Embryonic facial prominence (tissue), 1 donor: ENCODE data around the gene UMODL1.
"Not testable (repeated sequence)": the region's sequence is repeated elsewhere in the genome, so short reads cannot be mapped to it uniquely, and the experiment has no call there.

ENCODE experiments used
- DNase-seq: peaks from one replicate; pipeline ENCODE4 v3.0.0-alpha.2; 2016; ENCODE audit errors: extremely low spot score

UMODL1 gene

DNA sequence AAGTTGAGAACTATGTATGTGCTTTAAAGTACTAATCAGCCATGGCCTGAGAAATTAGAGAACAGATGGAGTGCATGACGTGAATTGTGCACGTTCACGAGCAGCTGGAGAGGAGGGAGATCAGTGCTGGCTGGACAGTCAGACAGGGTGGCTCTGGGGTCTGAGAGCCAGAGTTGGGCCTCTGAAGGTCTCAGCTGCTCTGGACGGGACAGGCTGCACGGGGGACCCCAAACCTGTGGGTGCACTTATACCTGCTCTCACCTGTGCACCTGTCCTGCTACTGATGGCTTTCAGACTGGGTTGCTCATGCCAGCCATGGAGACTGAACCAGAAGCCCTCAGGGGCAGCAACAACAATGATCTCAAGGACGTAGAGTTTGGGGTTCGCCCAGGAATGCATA is 43.5 kb downstream of the UMODL1 start:
- no peak for DNase-seq

DNA sequence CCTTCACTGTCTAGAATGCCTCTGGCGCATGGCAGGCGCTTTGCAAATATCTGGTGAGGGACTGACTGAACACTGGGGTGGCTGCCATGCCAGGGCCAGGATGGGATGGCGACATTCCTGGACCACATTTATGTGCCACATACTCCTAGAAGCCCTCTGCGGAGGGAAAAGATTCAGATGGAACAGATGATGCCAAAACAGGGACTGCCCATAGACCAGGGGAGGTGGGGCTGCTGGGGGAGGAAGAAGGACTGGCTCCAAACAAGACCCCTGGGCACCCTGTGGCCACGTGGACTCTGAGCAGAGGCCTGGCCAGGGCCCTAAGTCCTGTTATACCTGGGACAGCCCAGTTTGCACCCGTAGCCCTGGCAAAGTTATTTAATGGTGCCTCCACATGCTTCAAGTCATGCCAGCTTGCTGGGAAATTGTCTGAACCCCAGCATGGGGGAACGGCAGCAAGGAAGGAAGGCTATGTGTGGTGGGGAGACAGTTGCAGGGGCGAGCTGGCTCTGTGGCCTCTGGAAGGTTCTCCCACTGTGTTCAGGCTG is 44.1 kb downstream of the UMODL1 start:
- DNase-seq = no peak

DNA sequence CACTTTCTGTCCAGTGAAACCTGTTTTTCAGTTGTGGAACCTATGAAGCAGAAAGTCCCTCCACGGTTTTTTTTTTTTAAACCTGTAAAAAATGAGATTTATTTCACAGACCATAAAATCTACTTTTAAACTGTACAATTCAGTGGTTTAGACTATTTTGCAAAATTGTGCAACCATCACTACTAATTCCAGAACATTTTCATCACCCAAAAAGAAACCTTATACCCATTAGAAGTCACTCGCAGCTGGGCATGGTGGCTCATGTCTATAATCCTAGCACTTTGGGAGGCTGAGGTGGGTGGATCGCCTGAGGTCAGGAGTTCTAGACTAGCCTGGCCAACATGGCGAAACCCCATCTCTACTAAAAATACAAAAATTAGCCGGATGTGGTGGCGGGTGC is 45.4 kb downstream of the UMODL1 start:
- not testable (repeated sequence) for DNase-seq

DNA sequence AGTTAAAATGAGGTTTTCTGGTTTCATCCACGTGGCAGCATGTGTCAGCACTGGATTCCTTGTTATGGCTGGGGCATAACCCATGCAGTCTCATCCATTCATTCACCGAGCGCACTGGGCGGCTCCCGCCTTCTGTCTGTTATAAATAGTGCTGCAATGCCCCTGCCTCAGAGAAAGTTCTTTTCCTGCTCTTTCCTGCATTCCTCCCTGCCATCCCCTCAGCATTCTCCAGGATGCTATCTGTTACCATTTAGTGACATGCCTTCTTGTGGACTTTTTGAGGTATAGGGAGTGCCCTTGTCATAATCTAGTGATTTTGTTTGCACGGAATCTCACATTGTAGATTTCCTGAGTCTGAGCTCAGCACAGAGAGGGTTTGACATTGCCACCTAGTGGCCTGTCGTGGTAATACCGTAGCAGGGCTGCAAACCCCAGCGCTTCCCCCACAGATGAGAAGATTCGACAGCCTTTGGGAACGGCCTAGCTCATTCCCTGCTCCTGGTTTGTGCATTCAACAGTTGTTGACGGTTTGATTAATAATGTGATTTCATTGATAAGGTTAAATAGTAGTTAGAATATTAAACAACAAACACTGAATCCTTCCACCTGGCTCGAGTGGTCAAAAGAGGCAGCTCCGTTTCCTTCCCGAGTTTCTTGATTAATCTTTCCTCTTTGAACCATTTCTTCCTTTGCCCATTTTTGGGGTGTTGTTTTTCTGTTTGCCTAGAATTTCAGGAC is 46.3 kb downstream of the UMODL1 start:
- peak; percentile 48 for DNase-seq

DNA sequence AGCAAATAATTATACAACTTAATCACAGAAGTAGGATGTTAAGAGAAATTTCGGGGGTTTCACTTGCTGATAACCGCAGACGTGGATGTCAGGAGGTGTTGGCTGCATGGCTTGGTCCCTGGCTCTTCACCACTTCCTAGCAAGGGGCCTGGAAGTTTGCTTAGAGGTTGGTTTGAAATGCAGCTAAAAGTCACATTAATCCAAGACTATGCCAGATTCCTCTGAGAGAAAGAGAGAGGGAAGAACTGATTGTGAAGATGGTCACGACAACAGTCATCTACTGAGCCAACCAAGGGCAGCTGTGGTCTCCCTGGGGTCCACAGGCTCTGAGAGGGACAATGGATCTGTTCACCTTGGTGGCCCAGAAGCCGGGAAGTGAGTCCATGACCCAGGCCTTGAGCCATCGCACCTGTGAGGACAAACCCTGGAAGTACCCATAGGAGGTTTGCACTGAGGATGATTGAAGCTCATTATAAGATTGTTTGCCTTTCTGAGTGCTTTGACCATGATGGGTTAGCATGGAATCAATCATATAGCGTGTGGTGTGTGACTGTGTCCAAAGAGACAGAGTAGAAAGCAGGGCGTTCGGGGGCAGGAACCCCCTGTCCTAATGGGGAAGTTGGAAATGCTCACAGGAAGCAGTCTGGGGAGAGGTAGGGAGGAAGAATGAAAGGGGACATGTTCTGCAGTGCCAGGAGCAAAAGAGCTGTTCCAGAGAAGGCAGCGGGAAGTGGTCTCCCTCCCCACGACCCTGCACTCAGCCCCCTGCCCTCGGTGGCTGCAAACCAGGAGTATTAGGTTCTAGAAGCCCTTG is 47.1 kb downstream of the UMODL1 start:
- DNase-seq = no peak

DNA sequence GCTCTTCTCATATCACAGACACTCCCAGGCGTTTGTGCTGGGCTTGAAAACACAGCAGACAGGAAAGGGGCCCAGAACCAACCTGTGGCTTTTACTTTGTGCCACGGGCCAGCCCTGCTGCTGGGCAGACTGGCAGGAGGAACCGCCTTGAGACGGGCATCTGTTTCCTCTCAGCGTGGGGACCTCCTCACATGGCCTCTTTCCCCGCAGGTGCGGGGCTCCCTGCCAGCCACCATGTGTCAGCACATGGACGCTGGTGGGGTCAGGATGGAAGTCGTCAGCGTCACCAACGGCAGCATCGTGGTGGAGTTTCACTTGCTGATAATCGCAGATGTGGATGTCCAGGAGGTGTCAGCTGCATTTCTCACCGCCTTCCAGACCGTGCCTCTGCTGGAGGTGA is 47.8 kb downstream of the UMODL1 start:
- no peak for DNase-seq

DNA sequence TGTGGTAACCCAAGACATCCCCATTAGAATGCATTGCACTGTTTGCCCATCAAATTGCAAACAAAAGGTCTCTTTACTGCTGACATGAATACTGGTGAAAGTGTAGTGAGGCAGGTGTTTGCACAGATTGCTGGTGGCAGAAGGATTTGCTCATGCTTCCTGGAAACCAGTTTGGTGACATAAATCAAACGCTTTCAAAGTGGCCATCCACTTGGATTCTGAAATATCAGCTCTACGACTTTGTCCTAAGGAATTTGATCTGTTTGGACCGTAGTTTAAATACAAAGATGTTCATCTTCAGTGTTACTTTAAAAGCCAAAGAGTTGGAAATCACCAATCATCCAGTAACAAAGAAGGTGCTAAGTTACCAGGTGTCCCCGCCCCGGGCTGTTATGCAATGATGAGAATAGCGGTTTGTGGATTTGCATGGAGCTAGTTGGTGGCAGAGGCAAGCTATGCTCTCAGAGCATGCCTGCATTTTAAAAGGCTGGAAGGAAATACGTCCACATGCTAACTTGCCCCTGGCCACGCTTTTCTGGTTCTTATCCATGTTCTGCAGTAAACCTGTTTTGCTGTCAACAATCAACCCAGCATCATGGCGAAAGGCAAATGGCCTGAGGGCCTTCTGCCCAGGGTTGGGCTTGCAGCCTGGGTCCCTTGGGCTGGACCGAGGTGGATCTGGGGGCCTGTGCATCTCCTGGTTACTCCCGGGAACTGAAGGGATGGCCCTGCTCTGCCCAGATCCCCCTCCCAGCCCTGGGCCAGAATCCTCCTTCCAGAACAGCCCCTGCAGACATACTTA is 49.2 kb downstream of the UMODL1 start:
- DNase-seq = no peak

DNA sequence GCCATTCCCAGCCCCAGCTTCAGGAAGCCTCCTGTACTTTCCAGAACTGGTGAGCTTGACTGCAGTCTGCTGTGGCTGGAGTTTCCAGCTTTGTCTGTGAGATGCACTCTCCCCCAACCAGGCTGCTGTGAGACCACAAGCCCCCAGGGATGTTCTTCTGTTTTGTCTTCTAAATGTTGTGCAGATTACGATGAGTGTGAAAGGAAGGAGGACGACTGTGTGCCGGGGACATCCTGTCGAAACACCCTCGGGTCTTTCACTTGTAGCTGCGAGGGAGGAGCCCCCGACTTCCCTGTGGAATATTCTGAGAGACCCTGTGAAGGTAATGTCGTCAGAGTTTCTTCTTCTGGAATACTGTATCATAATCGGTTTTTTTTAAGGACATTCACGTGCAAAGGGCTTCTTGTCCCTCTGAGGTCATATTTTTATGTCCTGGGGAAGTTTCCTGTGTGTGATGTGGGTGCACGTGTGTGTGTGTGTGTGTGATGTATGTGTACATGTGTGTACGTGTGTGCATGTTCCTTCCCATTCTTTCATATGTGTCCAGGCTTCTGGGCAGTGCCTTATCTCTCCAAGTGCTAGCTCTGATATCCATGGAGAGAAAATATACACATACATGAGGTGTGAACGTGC is 49.9 kb downstream of the UMODL1 start:
- DNase-seq = no peak

DNA sequence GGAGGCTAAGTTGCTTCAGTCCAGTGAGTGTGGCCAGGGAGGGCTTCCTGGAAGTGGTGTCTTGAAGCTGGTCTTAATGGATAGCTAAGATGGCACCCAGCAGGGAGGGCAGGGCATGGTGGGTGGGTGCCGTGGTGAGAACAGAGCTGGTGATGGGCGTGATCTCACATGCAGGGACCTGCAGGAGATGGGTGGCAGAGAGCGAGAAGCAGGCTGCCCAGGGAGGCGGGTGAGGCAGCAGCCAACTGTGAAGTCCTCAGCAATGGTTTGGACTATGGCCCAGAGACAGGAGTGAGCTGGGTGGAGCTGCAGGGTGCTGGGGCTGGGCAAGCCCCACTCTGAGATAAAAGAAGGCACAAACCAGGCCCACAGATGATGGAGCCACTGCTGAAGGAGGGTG is 50.7 kb downstream of the UMODL1 start:
- DNase-seq = no peak

DNA sequence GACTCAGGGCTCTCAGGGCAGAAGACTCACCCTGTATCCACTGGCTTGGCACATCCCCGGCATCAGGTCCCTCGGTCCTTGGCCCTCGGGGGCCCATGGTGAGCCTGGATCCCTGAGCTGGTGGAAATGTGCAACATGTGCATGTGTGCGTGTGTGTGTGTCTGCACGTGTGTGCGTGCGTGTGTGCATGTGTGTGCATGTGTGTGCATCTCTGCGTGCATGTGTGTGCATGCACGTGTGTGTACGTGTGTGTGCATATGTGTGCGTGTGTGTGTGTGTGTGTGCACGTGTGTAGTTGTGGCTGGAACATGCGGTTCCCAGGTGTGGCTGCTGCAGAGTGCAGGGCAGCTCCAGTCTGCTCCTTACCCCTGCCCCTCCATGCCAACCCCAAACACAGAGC is 51.3 kb downstream of the UMODL1 start:
- DNase-seq = no peak

DNA sequence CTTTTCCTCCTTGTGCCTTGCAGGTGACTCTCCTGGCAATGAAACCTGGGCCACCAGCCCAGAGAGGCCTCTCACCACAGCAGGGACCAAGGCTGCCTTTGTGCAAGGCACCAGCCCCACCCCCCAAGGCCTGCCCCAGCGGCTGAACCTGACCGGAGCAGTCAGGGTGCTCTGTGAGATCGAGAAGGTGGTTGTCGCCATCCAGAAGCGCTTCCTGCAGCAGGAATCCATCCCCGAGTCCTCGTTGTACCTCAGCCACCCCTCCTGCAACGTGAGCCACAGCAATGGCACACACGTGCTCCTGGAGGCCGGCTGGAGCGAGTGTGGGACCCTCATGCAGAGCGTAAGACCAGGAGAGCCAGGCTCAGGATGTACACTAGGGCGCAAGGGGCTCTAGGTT is 51.7 kb downstream of the UMODL1 start:
- no peak for DNase-seq

DNA sequence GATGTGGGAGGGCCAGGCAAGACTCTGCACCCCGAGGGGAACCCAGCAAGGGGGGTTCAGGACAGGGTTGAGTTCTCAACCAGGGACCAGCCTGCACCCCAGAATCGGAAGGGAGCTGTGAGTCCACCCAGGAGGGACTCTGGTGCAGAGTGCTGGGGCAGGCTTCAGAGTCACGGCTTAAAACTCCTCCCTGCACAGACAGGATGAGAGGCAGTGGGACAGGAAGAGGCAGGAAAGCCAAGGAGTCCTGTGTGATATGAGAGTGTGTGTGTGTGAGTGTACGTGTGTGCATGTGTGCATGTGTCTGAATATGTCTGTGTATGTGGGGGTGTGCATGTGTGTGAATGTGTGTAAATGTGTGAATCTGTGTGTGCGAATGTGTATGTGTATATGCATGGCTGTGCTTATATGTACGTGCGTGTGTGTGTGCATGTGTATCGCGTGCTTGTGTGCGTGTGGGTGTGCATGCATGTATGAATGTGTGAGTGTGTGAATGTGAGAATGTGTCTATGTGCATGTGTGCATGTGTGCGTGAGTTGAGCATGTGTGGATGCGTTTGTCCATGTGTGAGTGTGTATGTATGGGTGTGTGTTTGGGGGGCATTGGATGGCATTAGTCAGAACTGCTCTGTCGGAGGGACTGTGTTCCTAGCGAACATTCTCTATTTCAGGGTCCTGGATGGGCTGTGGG is 52.2 kb downstream of the UMODL1 start:
- no peak for DNase-seq

DNA sequence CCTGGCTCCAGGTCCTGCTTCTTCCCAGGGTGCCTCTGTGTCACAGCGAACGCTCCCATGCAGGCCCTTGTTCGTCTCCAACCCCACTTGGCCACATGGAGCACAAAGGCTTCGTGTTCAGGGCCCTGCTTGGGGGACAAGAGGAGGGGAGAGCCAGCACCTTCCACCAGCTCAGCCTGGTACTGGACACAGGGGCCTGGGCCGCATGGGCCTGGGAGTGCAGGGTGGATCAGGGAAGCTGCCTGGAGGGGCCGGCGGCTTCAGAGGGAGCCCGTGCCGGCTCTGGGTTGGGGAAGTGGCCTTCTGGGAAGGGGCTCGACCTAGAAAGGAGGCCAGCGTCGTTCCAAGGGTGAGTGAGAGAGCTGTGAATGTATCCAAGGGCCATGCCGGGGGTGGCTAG is 53.0 kb downstream of the UMODL1 start:
- DNase-seq = no peak

DNA sequence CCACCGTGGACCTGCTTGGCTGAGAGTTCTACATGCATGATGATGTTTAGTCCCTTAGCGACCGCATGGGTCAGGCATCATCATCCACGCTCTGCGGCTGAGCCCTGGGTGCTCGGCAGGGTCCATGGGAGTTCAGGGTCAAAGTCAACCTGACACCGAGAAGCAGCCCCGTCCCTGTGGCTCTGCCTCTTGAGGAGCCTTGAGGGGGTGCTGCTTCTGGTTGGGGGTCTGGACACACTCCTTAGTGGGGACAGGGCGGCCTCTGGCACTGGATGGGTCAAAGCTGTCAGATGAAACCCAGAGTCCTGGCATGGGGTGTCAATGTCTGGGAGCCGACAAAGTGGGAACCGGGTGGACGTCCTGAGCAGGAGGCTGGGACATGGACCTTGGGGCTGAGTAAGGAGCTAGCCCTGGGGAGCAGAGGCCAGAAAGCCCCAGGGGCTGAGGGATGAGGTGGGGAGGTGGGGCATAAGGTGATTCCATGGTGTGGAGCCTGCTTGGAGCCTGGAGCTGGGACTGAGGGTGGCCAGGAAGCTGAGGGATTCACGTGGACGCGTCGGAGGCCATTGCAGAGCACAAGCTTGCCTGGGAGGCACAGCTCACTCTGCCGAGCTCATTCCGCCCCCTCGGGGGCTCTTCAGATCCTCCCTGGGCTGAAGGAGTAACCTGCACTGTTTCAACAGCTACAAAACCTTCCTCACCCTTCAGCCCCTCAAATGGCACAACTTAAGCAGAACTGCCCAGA is 53.9 kb downstream of the UMODL1 start:
- DNase-seq = no peak

DNA sequence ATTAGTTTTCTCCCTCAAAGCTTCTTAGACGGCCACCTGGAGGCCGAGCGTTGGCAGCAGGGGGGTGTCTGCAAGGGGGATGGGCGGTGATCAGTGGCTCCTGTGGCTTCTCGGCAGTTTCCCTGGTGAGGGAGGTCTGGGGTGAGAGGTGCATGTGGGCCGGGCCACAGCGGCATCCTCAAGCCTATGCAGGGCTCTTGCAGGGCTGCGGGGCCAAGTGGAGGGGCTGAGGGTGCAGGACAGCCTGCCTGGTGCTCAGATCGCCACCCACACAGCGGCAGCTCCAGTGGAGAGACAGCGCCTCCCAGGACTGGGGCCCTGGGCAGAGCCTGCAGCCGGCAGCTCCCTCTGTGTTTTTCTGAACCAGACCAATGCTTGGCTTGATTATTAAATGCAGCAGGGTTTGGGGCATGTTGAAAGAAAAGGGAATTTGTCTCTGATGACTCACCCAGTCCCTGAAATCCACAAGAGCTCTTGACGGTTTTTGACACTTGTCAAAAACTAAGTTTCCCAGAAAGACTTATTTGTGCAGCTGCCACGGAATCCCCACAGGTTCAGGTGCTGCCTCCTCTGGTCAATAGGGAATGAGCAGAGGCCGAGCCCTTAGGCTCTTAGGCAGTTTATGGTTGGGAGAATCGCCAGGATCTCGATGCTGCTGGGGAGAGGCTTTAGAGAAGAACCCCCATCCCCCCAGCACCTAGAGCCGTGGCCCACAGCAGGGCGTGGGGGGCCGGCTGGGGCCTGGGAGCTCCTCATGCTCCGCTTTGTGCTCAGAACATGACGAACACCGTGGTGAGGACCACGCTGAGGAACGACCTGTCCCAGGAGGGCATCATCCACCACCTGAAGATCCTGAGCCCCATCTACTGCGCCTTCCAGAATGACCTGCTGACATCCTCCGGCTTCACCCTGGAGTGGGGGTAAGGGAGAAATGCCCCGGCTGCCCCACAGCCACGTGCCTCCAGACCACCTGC is 54.7 kb downstream of the UMODL1 start:
- DNase-seq = no peak

DNA sequence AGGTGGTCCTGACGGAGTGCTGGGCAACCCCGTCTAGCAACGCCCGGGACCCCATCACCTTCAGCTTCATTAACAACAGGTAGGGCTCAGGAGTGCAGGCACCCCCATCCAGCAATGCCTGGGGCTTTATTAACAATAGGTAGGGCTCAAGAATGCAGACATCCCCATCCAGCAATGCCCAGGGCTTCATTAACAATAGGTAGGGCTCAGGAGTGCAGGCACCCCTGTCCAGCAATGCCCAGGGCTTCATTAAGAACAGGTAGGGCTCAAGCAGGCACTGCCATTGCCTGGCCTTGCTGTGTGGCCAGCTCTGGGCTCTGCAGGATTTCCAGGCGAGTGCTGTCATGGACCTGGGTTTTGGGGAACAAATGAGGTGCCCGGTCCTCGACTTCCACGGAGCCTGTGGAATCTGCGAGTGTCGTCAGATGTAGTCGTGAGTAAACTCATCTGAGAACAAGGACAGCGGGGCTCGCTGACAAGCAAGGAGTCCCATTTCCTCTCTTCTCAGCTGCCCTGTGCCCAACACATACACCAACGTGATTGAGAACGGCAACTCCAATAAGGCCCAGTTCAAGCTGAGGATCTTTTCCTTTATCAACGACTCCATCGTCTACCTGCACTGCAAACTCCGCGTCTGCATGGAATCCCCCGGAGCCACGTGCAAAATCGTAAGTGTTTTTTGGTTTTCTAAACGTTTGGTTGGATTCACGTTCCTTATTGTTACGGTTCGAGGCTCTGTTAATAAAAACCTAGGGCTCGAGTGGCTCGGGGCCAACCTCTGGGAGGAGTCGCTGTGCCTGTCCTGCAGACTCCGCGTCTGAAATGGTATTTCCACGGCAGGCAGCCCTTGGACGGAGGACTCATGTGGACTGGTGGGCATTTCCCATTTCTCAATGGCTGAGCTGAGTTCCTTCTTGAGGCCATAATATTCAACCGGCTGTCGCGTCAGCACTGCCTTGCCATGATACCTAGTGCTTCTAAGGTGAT is 56.3 kb downstream of the UMODL1 start:
- no peak for DNase-seq

DNA sequence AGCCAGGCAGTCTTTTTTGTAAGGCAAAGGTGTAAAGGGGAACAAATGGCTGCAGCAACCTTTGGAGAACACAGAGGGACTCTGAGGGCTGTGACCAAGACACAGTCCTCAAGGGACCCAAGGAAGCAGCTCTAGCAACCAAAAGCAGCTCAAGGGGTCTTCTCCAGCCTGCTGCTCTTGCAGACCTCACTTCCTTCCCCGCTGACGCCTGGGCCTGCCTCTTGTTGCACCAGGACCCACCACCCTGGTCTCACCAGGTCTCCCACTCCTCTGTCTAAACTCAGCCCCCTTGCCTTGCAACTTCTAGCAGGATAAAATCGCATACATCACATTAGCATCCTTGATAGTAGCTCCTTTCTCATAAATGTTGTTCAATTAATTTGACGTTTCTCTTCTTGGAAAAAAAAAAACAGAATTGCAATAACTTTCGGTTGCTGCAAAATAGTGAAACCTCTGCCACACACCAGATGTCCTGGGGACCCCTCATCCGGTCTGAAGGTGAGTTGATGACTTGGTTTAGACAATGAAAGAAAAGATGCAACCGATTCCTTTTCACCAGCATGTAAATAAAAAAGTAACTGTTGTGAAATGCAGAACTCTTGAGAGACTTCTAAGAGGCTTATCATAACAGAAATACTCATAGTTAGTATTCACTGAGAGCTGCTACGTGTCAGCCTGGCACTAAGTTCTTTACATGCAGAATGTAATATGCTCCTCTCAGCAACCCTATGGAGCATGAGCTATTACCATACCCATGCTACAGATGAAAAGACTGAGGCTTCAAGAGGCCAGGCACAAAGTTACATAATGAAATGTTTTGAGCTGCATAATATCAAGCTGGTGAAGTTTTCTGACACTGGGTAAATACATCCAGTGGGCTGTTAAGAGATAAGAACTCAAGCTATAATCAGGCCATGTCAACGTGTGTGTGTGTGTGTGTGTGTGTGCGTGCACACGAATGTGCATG is 58.5 kb downstream of the UMODL1 start:
- no peak for DNase-seq
